Activated T-cell treated with anti-CD3 and anti-CD28 coated beads, Interleukin-2, amount 50 U/mL, for 72 hours (primary cell): Measurements from ENCODE around the gene PPP1CC. TPM values are rescaled to one million over a fixed set of nuclear protein-coding genes. Genes with fewer than 3 reads are reported as not detected.

Experiments
- ATAC-seq, 2 donors: fragments of 150-1000 bp; cut with Tn5 transposase; replicated peaks in 1 of 2; 2 replicates each; pipeline ENCODE4 v1.10.0; 2021; ENCODE audit warnings: moderate library complexity in 2 of 2, mild to moderate bottlenecking in 1 of 2
- DNase-seq, 2 donors: peaks; one replicate each; pipeline ENCODE4 v3.0.0; 2021 to 2022; ENCODE audit warnings: mixed read lengths in 1 of 2
- H3K27ac Mint-ChIP-seq: one replicate; pipeline ENCODE4 v1.8.0; 2022; ENCODE audit warnings: mild to moderate bottlenecking, moderate library complexity, mixed read lengths
- H3K27me3 Mint-ChIP-seq: one replicate; pipeline ENCODE4 v1.8.0; 2022; ENCODE audit warnings: low read depth, mixed read lengths
- H3K36me3 Mint-ChIP-seq, 2 donors: one replicate each; pipeline ENCODE4 v1.8.0; 2022; ENCODE audit warnings: mixed read lengths in 2 of 2, mild to moderate bottlenecking in 1 of 2; ENCODE audit not compliant: insufficient read depth in 2 of 2
- H3K4me1 Mint-ChIP-seq: one replicate; pipeline ENCODE4 v1.8.0; 2022; ENCODE audit warnings: low read depth, mixed read lengths
- H3K4me3 Mint-ChIP-seq, 2 donors: one replicate each; pipeline ENCODE4 v1.8.0; 2022; ENCODE audit warnings: mild to moderate bottlenecking in 2 of 2, mixed read lengths in 2 of 2, moderate library complexity in 2 of 2
- H3K9me3 Mint-ChIP-seq, 2 donors: one replicate each; pipeline ENCODE4 v1.8.0; 2022; ENCODE audit warnings: mixed read lengths in 2 of 2
- total RNA-seq, 2 donors: library from RNA; stranded (reverse); gene quantifications; one replicate each; pipeline ENCODE4 v1.2.3, GENCODE V29; 2022

Gene PPP1CC
- total RNA-seq, 2 donors from 2014 or later = 302 to 332 TPM

- ATAC-seq (no peak), DNase-seq (no peak)
- Mint-ChIP-seq H3K9me3 (no peaks in the 10 kb centered on the region), H3K4me3 (peak overlapping the region; percentile 43 to 82), H3K4me1 (peaks cover 37% of the 10 kb centered on the region), H3K27ac (no peak overlapping the region), H3K36me3 (peaks cover 0 to 1% of the 10 kb centered on the region in 2 donors), H3K27me3 (no peaks in the 10 kb centered on the region)
Measured at GRCh38 chr12:110687396-110688169, 55.1 kb downstream of the PPP1CC start.

DNA sequence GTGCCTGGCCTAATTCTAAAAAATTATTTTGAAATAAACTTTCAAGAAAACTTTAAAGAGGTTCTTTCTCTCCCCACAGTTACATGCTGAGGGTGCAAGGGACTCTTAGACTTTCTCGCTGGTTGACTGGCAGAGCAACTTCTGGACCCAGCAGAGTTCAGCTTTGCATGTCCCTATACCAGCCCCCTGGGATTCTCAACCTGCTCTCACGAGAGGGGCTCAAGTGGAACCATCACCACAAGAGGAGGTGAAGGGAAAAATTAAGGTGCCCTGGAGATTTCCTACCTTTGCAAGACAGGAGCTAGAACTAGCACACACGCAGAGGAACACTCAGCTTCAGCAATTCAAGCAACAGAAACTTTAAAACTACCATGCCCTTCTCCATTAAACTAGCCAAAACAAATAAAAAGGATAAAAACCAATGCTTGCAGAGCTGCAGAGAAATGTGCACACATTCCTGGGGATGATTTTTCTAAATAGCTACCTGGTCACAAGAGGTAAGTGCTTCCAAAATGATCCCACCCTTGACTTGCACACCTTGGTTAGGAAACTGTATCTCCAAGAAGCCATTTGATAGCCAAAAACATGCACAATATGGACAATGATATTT, 56.3 kb downstream of the PPP1CC start:
- no peak overlapping the region for H3K27ac Mint-ChIP-seq
- no peaks in the 10 kb centered on the region for H3K27me3 Mint-ChIP-seq
- no peaks in the 10 kb centered on the region for H3K9me3 Mint-ChIP-seq
- no peak for DNase-seq
- peak overlapping the region in 1 of 2 donors; percentile 42 for H3K4me3 Mint-ChIP-seq
- H3K36me3 Mint-ChIP-seq = peaks cover 0 to 4% of the 10 kb centered on the region in 2 donors
- ATAC-seq = no peak
- H3K4me1 Mint-ChIP-seq = peaks cover 37% of the 10 kb centered on the region

DNA sequence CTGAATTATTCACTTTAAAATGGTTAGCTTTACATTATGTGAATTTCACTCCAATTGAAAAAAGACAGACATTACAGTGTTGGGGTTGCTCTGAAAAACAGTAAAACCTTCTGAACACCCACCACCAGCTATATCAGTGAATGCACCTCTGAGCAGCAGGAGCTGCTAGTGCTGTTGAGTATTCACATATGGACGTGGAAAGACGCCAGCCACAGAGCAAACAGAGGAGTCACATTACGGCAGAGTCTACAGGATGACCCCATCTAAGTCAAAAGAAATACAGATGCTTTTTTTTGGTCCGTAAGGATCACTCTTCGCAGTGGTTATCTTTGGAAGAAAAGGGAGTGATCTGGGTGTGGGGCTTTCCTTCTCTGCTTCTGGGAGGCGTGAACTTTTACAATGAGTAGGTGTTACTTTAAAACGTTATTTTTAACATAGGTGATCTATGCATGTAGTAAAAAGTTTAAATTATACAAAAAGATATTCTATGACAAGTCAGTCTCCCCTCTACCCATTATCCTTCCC, 58.3 kb downstream of the PPP1CC start:
- Mint-ChIP-seq H3K36me3 (peaks cover 0 to 3% of the 10 kb centered on the region in 2 donors), H3K4me1 (peaks cover 24% of the 10 kb centered on the region), H3K4me3 (no peak overlapping the region), H3K27ac (no peak overlapping the region), H3K27me3 (no peaks in the 10 kb centered on the region), H3K9me3 (no peaks in the 10 kb centered on the region)
- ATAC-seq (no peak), DNase-seq (no peak)

- DNase-seq (no peak), ATAC-seq (no peak)
- H3K27me3 Mint-ChIP-seq = no peaks in the 10 kb centered on the region
- H3K36me3 Mint-ChIP-seq = peaks cover 0 to 3% of the 10 kb centered on the region in 2 donors
- H3K27ac Mint-ChIP-seq = no peak overlapping the region
- H3K4me1 Mint-ChIP-seq = peaks cover 23% of the 10 kb centered on the region
- H3K4me3 Mint-ChIP-seq = no peak overlapping the region
- H3K9me3 Mint-ChIP-seq = no peaks in the 10 kb centered on the region
Measured at GRCh38 chr12:110683888-110684287, 58.8 kb downstream of the PPP1CC start.

DNA sequence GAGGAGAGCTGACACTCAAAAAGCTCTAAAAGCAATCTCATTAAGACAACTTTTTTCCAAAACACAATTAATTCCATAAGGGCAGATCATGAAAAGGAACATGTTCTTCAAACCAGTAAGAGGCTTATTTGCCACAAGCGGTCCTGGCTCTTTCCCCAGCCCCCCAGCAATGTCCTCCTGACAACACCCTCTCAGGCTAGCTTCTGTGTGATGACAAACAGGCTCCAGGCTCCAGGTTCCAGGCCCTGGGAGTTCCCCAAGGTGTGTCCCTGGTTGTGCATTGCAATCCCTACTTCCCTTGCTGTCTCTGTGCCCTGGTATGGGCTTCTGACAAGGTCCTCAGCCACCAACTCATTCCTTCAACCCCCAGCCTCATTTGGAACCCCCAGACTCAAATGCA, 62.7 kb downstream of the PPP1CC start:
- no peaks in the 10 kb centered on the region for H3K9me3 Mint-ChIP-seq
- H3K27me3 Mint-ChIP-seq = no peaks in the 10 kb centered on the region
- H3K4me1 Mint-ChIP-seq = peaks cover 18% of the 10 kb centered on the region
- no peak overlapping the region for H3K27ac Mint-ChIP-seq
- H3K4me3 Mint-ChIP-seq = no peak overlapping the region
- H3K36me3 Mint-ChIP-seq = peaks cover 0 to 8% of the 10 kb centered on the region in 2 donors
- DNase-seq (no peak), ATAC-seq (no peak)

- H3K27me3 Mint-ChIP-seq = no peaks in the 10 kb centered on the region
- H3K9me3 Mint-ChIP-seq = peaks cover 3% of the 10 kb centered on the region in 2 donors
- peaks cover 23% of the 10 kb centered on the region for H3K4me1 Mint-ChIP-seq
- H3K4me3 Mint-ChIP-seq = no peak overlapping the region
- H3K27ac Mint-ChIP-seq = no peak overlapping the region
- no peak for DNase-seq
- no peak for ATAC-seq
- peaks cover 3 to 11% of the 10 kb centered on the region in 2 donors for H3K36me3 Mint-ChIP-seq
Measured at GRCh38 chr12:110679201-110679600, 63.5 kb downstream of the PPP1CC start.

DNA sequence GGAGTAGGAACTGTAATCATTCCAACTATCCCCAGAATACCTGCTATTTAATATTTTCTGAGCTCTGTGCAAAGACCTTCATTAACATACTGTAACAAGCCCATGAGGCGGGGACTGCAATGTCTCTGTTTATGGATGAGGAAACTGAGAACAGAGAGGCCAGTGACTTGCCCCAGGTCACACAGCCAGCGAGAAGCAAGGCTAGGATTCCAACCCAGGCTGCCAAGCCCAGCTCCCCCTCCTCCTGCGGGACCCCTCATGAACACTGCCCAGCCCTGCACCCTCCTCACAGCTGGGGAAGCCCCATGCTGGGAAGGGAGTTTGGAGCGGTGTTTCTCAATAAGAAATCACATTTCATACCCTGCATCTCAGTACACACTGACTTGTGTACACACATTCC, 64.7 kb downstream of the PPP1CC start:
- H3K4me3 Mint-ChIP-seq = no peak overlapping the region
- no peak for ATAC-seq

DNA sequence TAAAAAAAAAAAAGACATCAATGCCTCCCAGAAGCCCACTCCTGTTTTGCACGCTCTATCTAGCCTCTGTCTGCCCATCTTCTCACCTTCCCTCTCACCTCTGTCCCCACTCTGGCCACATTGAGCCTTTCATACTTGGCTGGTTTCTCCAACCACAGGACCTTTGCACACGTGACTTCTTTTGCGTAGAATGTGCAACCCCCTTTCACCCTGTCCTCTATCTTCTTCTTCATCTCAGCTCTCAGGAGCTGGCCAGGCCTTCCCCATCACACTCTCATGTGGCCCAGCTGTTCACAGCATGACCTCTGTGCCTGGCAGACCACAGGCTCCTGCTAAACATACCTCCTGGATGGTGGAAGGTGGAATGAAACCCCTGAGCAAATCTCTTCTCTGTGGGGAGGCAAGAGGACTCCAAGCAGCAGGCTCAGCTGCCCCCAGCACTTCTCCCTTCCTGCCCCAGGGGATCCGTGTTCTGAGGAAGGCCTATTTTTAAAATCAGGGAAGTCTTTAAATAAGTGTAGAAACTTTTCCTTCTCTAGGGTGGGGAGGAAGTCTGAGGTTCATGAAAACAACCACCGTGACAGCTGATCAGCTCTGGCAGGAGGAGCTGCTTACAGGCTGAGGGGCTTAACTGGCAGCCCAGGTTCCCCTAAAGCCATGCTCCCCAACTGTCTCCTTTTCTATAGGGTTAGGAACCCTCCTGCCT, 65.3 kb downstream of the PPP1CC start:
- peaks cover 3 to 17% of the 10 kb centered on the region in 2 donors for H3K36me3 Mint-ChIP-seq
- H3K9me3 Mint-ChIP-seq = peaks cover 3% of the 10 kb centered on the region in 2 donors
- no peaks in the 10 kb centered on the region for H3K27me3 Mint-ChIP-seq
- peak overlapping the region; percentile 35 for H3K27ac Mint-ChIP-seq
- ATAC-seq = peak; percentile 28 to 36
- H3K4me1 Mint-ChIP-seq = peaks cover 36% of the 10 kb centered on the region
- peak overlapping the region in 1 of 2 donors; percentile 5 for H3K4me3 Mint-ChIP-seq
- no peak for DNase-seq

More for the DNA sequence above, 64.7 kb downstream of the PPP1CC start:
- Mint-ChIP-seq H3K4me1 (peaks cover 31% of the 10 kb centered on the region), H3K27me3 (no peaks in the 10 kb centered on the region), H3K27ac (no peak overlapping the region), H3K9me3 (peaks cover 3% of the 10 kb centered on the region in 2 donors), H3K36me3 (peaks cover 3 to 13% of the 10 kb centered on the region in 2 donors)
- DNase-seq = no peak

DNA sequence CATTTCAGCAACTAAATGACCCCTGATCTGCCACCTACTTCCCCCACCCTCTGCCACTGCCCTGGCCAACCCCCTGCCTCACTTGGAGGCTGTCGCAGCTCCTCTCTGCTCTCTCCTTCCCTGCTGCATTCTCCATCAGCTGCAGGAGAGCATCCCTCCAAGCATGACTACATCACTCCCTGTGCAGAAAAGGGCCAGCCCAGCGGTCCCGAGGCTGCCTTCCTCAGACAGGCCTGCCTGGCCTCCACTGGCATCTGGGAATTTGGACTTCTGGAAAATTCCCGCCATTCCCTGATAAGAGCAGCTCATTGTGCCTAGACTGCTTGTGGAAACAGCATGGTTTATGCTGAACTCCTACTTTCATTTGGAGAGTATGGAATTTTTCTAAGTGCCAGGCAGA, 66.5 kb downstream of the PPP1CC start:
- H3K36me3 Mint-ChIP-seq = peaks cover 3 to 13% of the 10 kb centered on the region in 2 donors
- peaks cover 3% of the 10 kb centered on the region in 2 donors for H3K9me3 Mint-ChIP-seq
- DNase-seq = no peak
- no peak overlapping the region for H3K4me3 Mint-ChIP-seq
- peaks cover 41% of the 10 kb centered on the region for H3K4me1 Mint-ChIP-seq
- H3K27ac Mint-ChIP-seq = no peak overlapping the region
- no peaks in the 10 kb centered on the region for H3K27me3 Mint-ChIP-seq
- no peak for ATAC-seq

GRCh38 chr12:110670161-110670701, 72.5 kb downstream of the PPP1CC start:
- Mint-ChIP-seq H3K9me3 (peaks cover 3 to 6% of the 10 kb centered on the region in 2 donors), H3K27ac (peak overlapping the region; percentile 85), H3K27me3 (no peaks in the 10 kb centered on the region), H3K4me1 (peaks cover 50% of the 10 kb centered on the region), H3K4me3 (peak overlapping the region; percentile 62 to 63), H3K36me3 (peaks cover 6 to 20% of the 10 kb centered on the region in 2 donors)
- peak; percentile 41 to 52 for DNase-seq
- ATAC-seq = peak; percentile 65 to 67
